Measurements from ENCODE around the gene ENTREP1.

Gene ENTREP1

DNA sequence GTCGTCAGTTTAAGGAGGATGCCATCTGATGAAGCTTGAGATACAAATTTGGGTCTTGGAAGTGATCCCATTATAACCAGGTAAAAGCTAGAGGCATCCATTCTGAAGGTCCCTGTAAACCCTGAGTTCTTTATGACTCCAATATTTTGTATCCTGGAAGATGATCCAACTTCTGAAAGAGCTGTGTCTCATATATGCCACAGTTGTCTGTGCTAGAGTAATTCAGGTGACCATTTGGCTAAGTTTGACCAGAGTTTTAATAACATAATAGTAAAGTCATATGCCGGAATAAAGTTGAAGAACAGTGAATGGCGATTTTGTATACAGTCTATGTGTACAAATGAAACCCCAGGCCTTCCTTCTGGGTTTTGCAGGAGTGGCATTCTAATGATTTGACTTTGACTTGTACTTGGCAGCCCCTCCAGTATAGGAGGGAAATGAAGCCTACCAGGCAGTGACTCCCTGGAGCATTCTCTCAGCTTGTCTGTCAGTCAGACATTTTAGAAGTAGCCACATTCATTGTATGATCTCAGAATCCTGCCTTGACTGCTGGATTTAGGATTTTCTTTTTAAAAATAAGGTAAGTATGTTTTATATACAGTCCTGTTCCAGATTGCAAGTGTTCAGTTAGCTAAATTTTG lies 39.6 kb downstream of the ENTREP1 start:
- no peak for DNase-seq (ENCODE audit: low read depth)
- no peak overlapping the region for H3K4me3 ChIP-seq (ENCODE audit: low read depth, low read length)
- TF ChIP-seq, protein P1, sequence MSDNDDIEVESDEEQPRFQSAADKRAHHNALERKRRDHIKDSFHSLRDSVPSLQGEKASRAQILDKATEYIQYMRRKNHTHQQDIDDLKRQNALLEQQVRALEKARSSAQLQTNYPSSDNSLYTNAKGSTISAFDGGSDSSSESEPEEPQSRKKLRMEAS (IDR thresholded peaks at IDR 0.05; ENCODE audit: low read depth, low read length): no peak
- no peak for TF ChIP-seq MYC (IDR thresholded peaks at IDR 0.05; ENCODE audit: low read depth, low read length)
- TF ChIP-seq, protein P2, sequence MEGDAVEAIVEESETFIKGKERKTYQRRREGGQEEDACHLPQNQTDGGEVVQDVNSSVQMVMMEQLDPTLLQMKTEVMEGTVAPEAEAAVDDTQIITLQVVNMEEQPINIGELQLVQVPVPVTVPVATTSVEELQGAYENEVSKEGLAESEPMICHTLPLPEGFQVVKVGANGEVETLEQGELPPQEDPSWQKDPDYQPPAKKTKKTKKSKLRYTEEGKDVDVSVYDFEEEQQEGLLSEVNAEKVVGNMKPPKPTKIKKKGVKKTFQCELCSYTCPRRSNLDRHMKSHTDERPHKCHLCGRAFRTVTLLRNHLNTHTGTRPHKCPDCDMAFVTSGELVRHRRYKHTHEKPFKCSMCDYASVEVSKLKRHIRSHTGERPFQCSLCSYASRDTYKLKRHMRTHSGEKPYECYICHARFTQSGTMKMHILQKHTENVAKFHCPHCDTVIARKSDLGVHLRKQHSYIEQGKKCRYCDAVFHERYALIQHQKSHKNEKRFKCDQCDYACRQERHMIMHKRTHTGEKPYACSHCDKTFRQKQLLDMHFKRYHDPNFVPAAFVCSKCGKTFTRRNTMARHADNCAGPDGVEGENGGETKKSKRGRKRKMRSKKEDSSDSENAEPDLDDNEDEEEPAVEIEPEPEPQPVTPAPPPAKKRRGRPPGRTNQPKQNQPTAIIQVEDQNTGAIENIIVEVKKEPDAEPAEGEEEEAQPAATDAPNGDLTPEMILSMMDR (IDR thresholded peaks at IDR 0.05; ENCODE audit: low read depth, low read length): no peak
- TF ChIP-seq POLR2A (IDR thresholded peaks at IDR 0.05; ENCODE audit: extremely low read depth, insufficient read length): no peak

GRCh38 chr9:69370430-69370829 lies 45.4 kb downstream of the ENTREP1 start:
- DNase-seq (ENCODE audit: low read depth): no peak
- TF ChIP-seq MYC (IDR thresholded peaks at IDR 0.05; ENCODE audit: low read depth, low read length): no peak
- no peak for TF ChIP-seq POLR2A (IDR thresholded peaks at IDR 0.05; ENCODE audit: extremely low read depth, insufficient read length)
- TF ChIP-seq, protein P1 (IDR thresholded peaks at IDR 0.05; ENCODE audit: low read depth, low read length): no peak
- TF ChIP-seq, protein P2 (IDR thresholded peaks at IDR 0.05; ENCODE audit: low read depth, low read length): no peak
- no peak overlapping the region for H3K4me3 ChIP-seq (ENCODE audit: low read depth, low read length)

DNA sequence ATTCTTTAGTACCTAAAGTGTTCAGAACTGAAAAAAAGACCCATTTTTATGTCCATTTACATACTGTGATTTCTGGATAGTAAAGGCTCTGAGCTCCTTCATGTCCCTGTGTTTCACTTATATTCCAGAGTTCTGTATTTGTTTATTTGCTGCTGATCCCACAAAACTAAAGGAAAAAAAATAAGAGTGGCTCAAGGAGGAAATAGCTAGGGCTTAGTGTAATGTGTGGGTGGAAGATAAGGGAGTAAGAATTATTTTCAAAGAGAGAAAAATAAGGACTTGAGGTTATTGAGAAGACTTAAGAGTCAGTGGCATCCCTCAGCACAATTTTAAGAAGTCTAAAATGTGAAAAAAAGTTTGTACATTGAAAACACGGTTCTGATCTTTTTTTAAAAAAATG lies 46.0 kb downstream of the ENTREP1 start:
- DNase-seq (ENCODE audit: low read depth): no peak
- H3K4me3 ChIP-seq (ENCODE audit: low read depth, low read length): no peak overlapping the region
- no peak for TF ChIP-seq MYC (IDR thresholded peaks at IDR 0.05; ENCODE audit: low read depth, low read length)
- TF ChIP-seq POLR2A (IDR thresholded peaks at IDR 0.05; ENCODE audit: extremely low read depth, insufficient read length): no peak
- TF ChIP-seq, protein P2 (IDR thresholded peaks at IDR 0.05; ENCODE audit: low read depth, low read length): no peak
- TF ChIP-seq, protein P1 (IDR thresholded peaks at IDR 0.05; ENCODE audit: low read depth, low read length): no peak

GRCh38 chr9:69376651-69377050 lies 51.6 kb downstream of the ENTREP1 start:
- no peak for DNase-seq (ENCODE audit: low read depth)
- TF ChIP-seq POLR2A (IDR thresholded peaks at IDR 0.05; ENCODE audit: extremely low read depth, insufficient read length): no peak
- TF ChIP-seq, protein P1 (IDR thresholded peaks at IDR 0.05; ENCODE audit: low read depth, low read length): no peak
- TF ChIP-seq, protein P2 (IDR thresholded peaks at IDR 0.05; ENCODE audit: low read depth, low read length): no peak
- no peak for TF ChIP-seq MYC (IDR thresholded peaks at IDR 0.05; ENCODE audit: low read depth, low read length)
- H3K4me3 ChIP-seq (ENCODE audit: low read depth, low read length): no peak overlapping the region

DNA sequence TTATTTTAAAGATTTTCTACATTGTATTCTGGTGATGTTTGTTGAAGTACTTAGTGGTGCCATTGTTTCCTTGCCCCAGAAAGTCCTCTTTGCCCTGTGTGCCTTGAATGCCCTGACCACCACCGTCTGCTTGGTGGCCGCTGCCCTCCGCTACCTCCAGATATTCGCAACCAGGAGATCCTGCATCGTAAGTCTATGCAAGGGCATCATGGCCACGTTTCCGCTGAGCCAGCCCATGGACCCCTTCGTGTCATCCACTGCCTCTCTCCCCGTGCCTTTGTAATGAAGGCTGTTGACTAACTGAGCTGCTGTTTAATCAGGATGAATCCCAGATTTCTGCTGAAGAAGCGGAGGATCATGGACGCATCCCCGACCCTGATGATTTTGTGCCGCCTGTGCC lies 52.3 kb downstream of the ENTREP1 start:
- DNase-seq (ENCODE audit: low read depth): no peak
- TF ChIP-seq, protein P2 (IDR thresholded peaks at IDR 0.05; ENCODE audit: low read depth, low read length): no peak
- TF ChIP-seq, protein P1 (IDR thresholded peaks at IDR 0.05; ENCODE audit: low read depth, low read length): no peak
- TF ChIP-seq POLR2A (IDR thresholded peaks at IDR 0.05; ENCODE audit: extremely low read depth, insufficient read length): no peak
- TF ChIP-seq MYC (IDR thresholded peaks at IDR 0.05; ENCODE audit: low read depth, low read length): no peak
- no peak overlapping the region for H3K4me3 ChIP-seq (ENCODE audit: low read depth, low read length)
